ENCODE results near the gene ACVR1. TPM values are rescaled to one million over a fixed set of nuclear protein-coding genes. Genes with fewer than 3 reads are reported as not detected.

ACVR1 gene
- total RNA-seq, 1 donor from 2014 or later = 4.4 TPM

GRCh38 chr2:157691131-157691530 is 185.0 kb downstream of the ACVR1 start:
- intact Hi-C loops (cut with micrococcal nuclease) = no loop called here
- ATAC-seq (ENCODE audit: low read depth) (no peak), DNase-seq (no peak)
- H3K27me3 Mint-ChIP-seq = no peaks in the 10 kb centered on the region
- H3K36me3 Mint-ChIP-seq (ENCODE audit: low read depth) = no peaks in the 10 kb centered on the region
- TF ChIP-seq, protein P1, sequence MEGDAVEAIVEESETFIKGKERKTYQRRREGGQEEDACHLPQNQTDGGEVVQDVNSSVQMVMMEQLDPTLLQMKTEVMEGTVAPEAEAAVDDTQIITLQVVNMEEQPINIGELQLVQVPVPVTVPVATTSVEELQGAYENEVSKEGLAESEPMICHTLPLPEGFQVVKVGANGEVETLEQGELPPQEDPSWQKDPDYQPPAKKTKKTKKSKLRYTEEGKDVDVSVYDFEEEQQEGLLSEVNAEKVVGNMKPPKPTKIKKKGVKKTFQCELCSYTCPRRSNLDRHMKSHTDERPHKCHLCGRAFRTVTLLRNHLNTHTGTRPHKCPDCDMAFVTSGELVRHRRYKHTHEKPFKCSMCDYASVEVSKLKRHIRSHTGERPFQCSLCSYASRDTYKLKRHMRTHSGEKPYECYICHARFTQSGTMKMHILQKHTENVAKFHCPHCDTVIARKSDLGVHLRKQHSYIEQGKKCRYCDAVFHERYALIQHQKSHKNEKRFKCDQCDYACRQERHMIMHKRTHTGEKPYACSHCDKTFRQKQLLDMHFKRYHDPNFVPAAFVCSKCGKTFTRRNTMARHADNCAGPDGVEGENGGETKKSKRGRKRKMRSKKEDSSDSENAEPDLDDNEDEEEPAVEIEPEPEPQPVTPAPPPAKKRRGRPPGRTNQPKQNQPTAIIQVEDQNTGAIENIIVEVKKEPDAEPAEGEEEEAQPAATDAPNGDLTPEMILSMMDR (IDR thresholded peaks at IDR 0.05) = no peak
- H3K4me1 Mint-ChIP-seq = no peaks in the 10 kb centered on the region
- H3K27ac Mint-ChIP-seq = no peak overlapping the region
- ChIA-PET POLR2A (no interaction called here), CTCF (no interaction called here)
- H3K4me3 Mint-ChIP-seq = no peak overlapping the region
- no peaks in the 10 kb centered on the region for H3K9me3 Mint-ChIP-seq

Other genes starting within 250 kb of the ACVR1 start
- gene ACVR1C, start 247.5 kb downstream of the ACVR1 start, total RNA-seq = 0.20 and 0.32 TPM in 2 replicates
- gene UPP2, start 225.5 kb upstream of the ACVR1 start, total RNA-seq = not detected in 2 replicates

Measured in activated B cell treated with CpG ODN at 0.5 μM for 24 hours (primary cell).